Calu3 (cell line): ENCODE data around the gene TNFAIP3. TPM values are rescaled to one million over a fixed set of nuclear protein-coding genes. Genes with fewer than 3 reads are reported as not detected.

Source experiments
- BruUV-seq: library from RNA; stranded (reverse); fragments of 400-500 nt; replicated peaks from 2 replicates; lab custom pipeline; 2021; lab: Mats Ljungman, UMichigan
- CTCF ChIA-PET: fragments of 300-600 bp; sonication (Branson Sonifier 250); formaldehyde crosslinking; loops from one replicate; lab custom pipeline; 2022; ENCODE audit warnings: antibody characterized with exemption; lab: Charles Lee
- DNase-seq: peaks from one replicate; pipeline ENCODE4 v3.0.0; 2022
- H3K27ac Mint-ChIP-seq: one replicate; pipeline ENCODE4 v1.8.0; 2022; ENCODE audit warnings: mixed read lengths; ENCODE audit not compliant: unreplicated experiment
- H3K27me3 Mint-ChIP-seq: one replicate; pipeline ENCODE4 v1.8.0; 2022; ENCODE audit warnings: mixed read lengths; ENCODE audit not compliant: unreplicated experiment
- H3K36me3 Mint-ChIP-seq: one replicate; pipeline ENCODE4 v1.8.0; 2022; ENCODE audit warnings: mild to moderate bottlenecking, moderate library complexity, mixed read lengths; ENCODE audit not compliant: insufficient read depth, unreplicated experiment
- H3K4me1 Mint-ChIP-seq: one replicate; pipeline ENCODE4 v1.8.0; 2022; ENCODE audit warnings: mild to moderate bottlenecking, low read depth, mixed read lengths; ENCODE audit not compliant: unreplicated experiment
- H3K4me3 Mint-ChIP-seq: one replicate; pipeline ENCODE4 v1.8.0; 2022; ENCODE audit warnings: mild to moderate bottlenecking, low read depth, moderate library complexity, mixed read lengths; ENCODE audit not compliant: unreplicated experiment
- H3K9me3 Mint-ChIP-seq: one replicate; pipeline ENCODE4 v1.8.0; 2022; ENCODE audit warnings: low read depth, mixed read lengths; ENCODE audit not compliant: unreplicated experiment
- CTCF ChIP-seq: fragments of 200-600 bp; IDR thresholded peaks from one replicate; pipeline ENCODE4 v1.8.0; 2022; ENCODE audit warnings: antibody characterized with exemption; ENCODE audit not compliant: unreplicated experiment
- intact Hi-C: fragments of 100-400 bp; cut with micrococcal nuclease; formaldehyde crosslinking; loops from one replicate; pipeline ENCODE4 v1.10.0; 2022; ENCODE audit not compliant: unreplicated experiment
- total RNA-seq: library from RNA; stranded (reverse); gene quantifications from 2 replicates; pipeline ENCODE4 v1.2.3, GENCODE V29; 2022

The TNFAIP3 gene
- total RNA-seq, 1 experiment from 2014 or later: 22.6 TPM

- Mint-ChIP-seq H3K9me3 (no peaks in the 10 kb centered on the region), H3K4me3 (no peak overlapping the region), H3K27ac (no peak overlapping the region), H3K27me3 (no peaks in the 10 kb centered on the region), H3K36me3 (no peaks in the 10 kb centered on the region), H3K4me1 (peaks cover 16% of the 10 kb centered on the region)
- CTCF ChIA-PET: no interaction called here
- intact Hi-C loops: no loop called here
- no TSS peak for BruUV-seq
- no peak for DNase-seq
- TF ChIP-seq CTCF: no peak
Measured at GRCh38 chr6:137848672-137849071, 18.4 kb upstream of the TNFAIP3 start.

- BruUV-seq: no TSS peak
- Mint-ChIP-seq H3K4me3 (no peak overlapping the region), H3K9me3 (no peaks in the 10 kb centered on the region), H3K27ac (no peak overlapping the region), H3K4me1 (peaks cover 21% of the 10 kb centered on the region), H3K27me3 (no peaks in the 10 kb centered on the region), H3K36me3 (no peaks in the 10 kb centered on the region)
- no peak for DNase-seq
- intact Hi-C loops: no loop called here
- CTCF ChIA-PET: interaction anchor here (0.7 kb wide), 1 partner anchor 22 kb away, joined by 3 read pairs; no protein-coding TSS in a partner anchor
- no peak for TF ChIP-seq CTCF
Measured at GRCh38 chr6:137849181-137849980, 17.7 kb upstream of the TNFAIP3 start.

- Mint-ChIP-seq H3K9me3 (no peaks in the 10 kb centered on the region), H3K27me3 (no peaks in the 10 kb centered on the region), H3K36me3 (no peaks in the 10 kb centered on the region), H3K27ac (no peak overlapping the region), H3K4me1 (peaks cover 21% of the 10 kb centered on the region), H3K4me3 (no peak overlapping the region)
- intact Hi-C loops: no loop called here
- no peak for TF ChIP-seq CTCF
- no peak for DNase-seq
- CTCF ChIA-PET: interaction anchor here (0.7 kb wide), 1 partner anchor 21 kb away, joined by 3 read pairs; no protein-coding TSS in a partner anchor
- BruUV-seq: no TSS peak
Measured at GRCh38 chr6:137849981-137850714, 16.9 kb upstream of the TNFAIP3 start.

- Mint-ChIP-seq H3K27ac (no peak overlapping the region), H3K27me3 (no peaks in the 10 kb centered on the region), H3K9me3 (no peaks in the 10 kb centered on the region), H3K36me3 (no peaks in the 10 kb centered on the region), H3K4me3 (no peak overlapping the region), H3K4me1 (peaks cover 21% of the 10 kb centered on the region)
- no TSS peak for BruUV-seq
- intact Hi-C loops: no loop called here
- no peak for TF ChIP-seq CTCF
- no peak for DNase-seq
- CTCF ChIA-PET: interaction anchor here (0.5 kb wide), 1 partner anchor 20 kb away, joined by 5 read pairs; no protein-coding TSS in a partner anchor
Measured at GRCh38 chr6:137850816-137851602, 16.1 kb upstream of the TNFAIP3 start.
